Measurements from ENCODE around the gene IHH.

The IHH gene

DNA sequence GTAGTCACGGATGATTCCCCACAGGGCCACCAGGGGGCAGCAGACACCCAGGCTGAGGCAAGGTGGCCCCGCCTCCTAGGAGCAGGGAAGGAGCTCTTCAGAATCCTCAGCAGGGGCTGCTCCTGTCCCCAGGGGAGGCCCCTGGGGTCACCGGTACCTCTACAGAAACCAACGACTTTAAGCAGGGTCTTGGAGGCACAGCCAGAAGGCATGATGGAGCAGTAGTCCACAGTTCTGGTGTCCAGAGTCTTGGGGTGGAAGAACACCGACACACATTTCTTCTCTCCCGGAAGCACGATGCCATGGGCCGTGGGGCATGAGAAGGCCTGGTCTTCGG lies 30.9 kb downstream of the IHH start:
- Histone ChIP-seq H3K27ac (ENCODE audit: low read depth, low read length) (no peak overlapping the region), H3K4me1 (ENCODE audit: control insufficient read depth in 1 of 2, insufficient read depth in 2 of 2, low read length in 2 of 2) (no peaks in the 10 kb centered on the region), H3K9me3 (ENCODE audit: control insufficient read depth in 1 of 2, low read length in 2 of 2) (no peaks in the 10 kb centered on the region), H3K4me3 (ENCODE audit: low read depth in 1 of 2, low read length in 2 of 2) (no peak overlapping the region), H3K36me3 (ENCODE audit: control insufficient read depth in 1 of 2, insufficient read depth in 2 of 2, low read length in 2 of 2) (no peaks in the 10 kb centered on the region), H3K9ac (ENCODE audit: low read depth in 1 of 2, low read length in 2 of 2) (no peak overlapping the region), H3K27me3 (ENCODE audit: control insufficient read depth in 1 of 2, insufficient read depth in 2 of 2, low read length in 2 of 2) (no peaks in the 10 kb centered on the region)

- Histone ChIP-seq H3K9me3 (ENCODE audit: control insufficient read depth in 1 of 2, low read length in 2 of 2) (no peaks in the 10 kb centered on the region), H3K4me3 (ENCODE audit: low read depth in 1 of 2, low read length in 2 of 2) (no peak overlapping the region), H3K27me3 (ENCODE audit: control insufficient read depth in 1 of 2, insufficient read depth in 2 of 2, low read length in 2 of 2) (no peaks in the 10 kb centered on the region), H3K36me3 (ENCODE audit: control insufficient read depth in 1 of 2, insufficient read depth in 2 of 2, low read length in 2 of 2) (no peaks in the 10 kb centered on the region), H3K4me1 (ENCODE audit: control insufficient read depth in 1 of 2, insufficient read depth in 2 of 2, low read length in 2 of 2) (no peaks in the 10 kb centered on the region), H3K9ac (ENCODE audit: low read depth in 1 of 2, low read length in 2 of 2) (no peak overlapping the region), H3K27ac (ENCODE audit: low read depth, low read length) (no peak overlapping the region)
These were observed 31.5 kb downstream of the IHH start for GRCh38 chr2:219028996-219029828.

DNA sequence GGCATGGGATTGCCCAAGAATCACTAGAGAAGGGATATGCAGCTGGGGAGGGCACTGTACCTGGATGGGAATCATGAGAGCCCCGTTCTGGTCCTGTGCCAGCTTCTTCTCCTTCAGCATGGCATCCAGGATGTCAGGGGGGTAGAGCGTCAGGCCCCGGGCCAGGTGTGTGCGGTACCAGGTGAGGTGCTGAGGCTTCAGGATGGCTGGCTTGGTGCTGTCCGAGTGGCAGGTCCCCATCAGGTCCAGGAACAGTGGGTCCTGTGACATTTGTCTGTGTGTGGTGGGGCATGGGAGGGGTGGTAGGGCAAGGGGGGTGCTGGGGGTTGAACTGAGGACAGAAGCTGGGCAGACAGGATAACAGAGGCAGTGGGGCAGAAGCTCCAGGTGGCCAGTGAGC lies 32.6 kb downstream of the IHH start:
- Histone ChIP-seq H3K9ac (ENCODE audit: low read depth in 1 of 2, low read length in 2 of 2) (no peak overlapping the region), H3K27me3 (ENCODE audit: control insufficient read depth in 1 of 2, insufficient read depth in 2 of 2, low read length in 2 of 2) (no peaks in the 10 kb centered on the region), H3K36me3 (ENCODE audit: control insufficient read depth in 1 of 2, insufficient read depth in 2 of 2, low read length in 2 of 2) (no peaks in the 10 kb centered on the region), H3K4me3 (ENCODE audit: low read depth in 1 of 2, low read length in 2 of 2) (no peak overlapping the region), H3K27ac (ENCODE audit: low read depth, low read length) (no peak overlapping the region), H3K9me3 (ENCODE audit: control insufficient read depth in 1 of 2, low read length in 2 of 2) (no peaks in the 10 kb centered on the region), H3K4me1 (ENCODE audit: control insufficient read depth in 1 of 2, insufficient read depth in 2 of 2, low read length in 2 of 2) (no peaks in the 10 kb centered on the region)

- Histone ChIP-seq H3K9ac (ENCODE audit: low read depth in 1 of 2, low read length in 2 of 2) (no peak overlapping the region), H3K27me3 (ENCODE audit: control insufficient read depth in 1 of 2, insufficient read depth in 2 of 2, low read length in 2 of 2) (no peaks in the 10 kb centered on the region), H3K27ac (ENCODE audit: low read depth, low read length) (no peak overlapping the region), H3K4me1 (ENCODE audit: control insufficient read depth in 1 of 2, insufficient read depth in 2 of 2, low read length in 2 of 2) (no peaks in the 10 kb centered on the region), H3K4me3 (ENCODE audit: low read depth in 1 of 2, low read length in 2 of 2) (no peak overlapping the region), H3K9me3 (ENCODE audit: control insufficient read depth in 1 of 2, low read length in 2 of 2) (no peaks in the 10 kb centered on the region), H3K36me3 (ENCODE audit: control insufficient read depth in 1 of 2, insufficient read depth in 2 of 2, low read length in 2 of 2) (no peaks in the 10 kb centered on the region)
These were observed 33.1 kb downstream of the IHH start for GRCh38 chr2:219027511-219028055.

- Histone ChIP-seq H3K27me3 (ENCODE audit: control insufficient read depth in 1 of 2, insufficient read depth in 2 of 2, low read length in 2 of 2) (no peaks in the 10 kb centered on the region), H3K9me3 (ENCODE audit: control insufficient read depth in 1 of 2, low read length in 2 of 2) (no peaks in the 10 kb centered on the region), H3K9ac (ENCODE audit: low read depth in 1 of 2, low read length in 2 of 2) (no peak overlapping the region), H3K27ac (ENCODE audit: low read depth, low read length) (no peak overlapping the region), H3K4me3 (ENCODE audit: low read depth in 1 of 2, low read length in 2 of 2) (no peak overlapping the region), H3K4me1 (ENCODE audit: control insufficient read depth in 1 of 2, insufficient read depth in 2 of 2, low read length in 2 of 2) (no peaks in the 10 kb centered on the region), H3K36me3 (ENCODE audit: control insufficient read depth in 1 of 2, insufficient read depth in 2 of 2, low read length in 2 of 2) (no peaks in the 10 kb centered on the region)
These were observed 33.8 kb downstream of the IHH start for GRCh38 chr2:219026946-219027345.

- H3K4me3 ChIP-seq (ENCODE audit: low read depth in 1 of 2, low read length in 2 of 2) = no peak overlapping the region
- no peaks in the 10 kb centered on the region for H3K36me3 ChIP-seq (ENCODE audit: control insufficient read depth in 1 of 2, insufficient read depth in 2 of 2, low read length in 2 of 2)
- H3K9ac ChIP-seq (ENCODE audit: low read depth in 1 of 2, low read length in 2 of 2) = no peak overlapping the region
- no peaks in the 10 kb centered on the region for H3K4me1 ChIP-seq (ENCODE audit: control insufficient read depth in 1 of 2, insufficient read depth in 2 of 2, low read length in 2 of 2)
- H3K9me3 ChIP-seq (ENCODE audit: control insufficient read depth in 1 of 2, low read length in 2 of 2) = no peaks in the 10 kb centered on the region
- H3K27me3 ChIP-seq (ENCODE audit: control insufficient read depth in 1 of 2, insufficient read depth in 2 of 2, low read length in 2 of 2) = no peaks in the 10 kb centered on the region
- no peak overlapping the region for H3K27ac ChIP-seq (ENCODE audit: low read depth, low read length)
These were observed 34.8 kb downstream of the IHH start for GRCh38 chr2:219025637-219026585.

DNA sequence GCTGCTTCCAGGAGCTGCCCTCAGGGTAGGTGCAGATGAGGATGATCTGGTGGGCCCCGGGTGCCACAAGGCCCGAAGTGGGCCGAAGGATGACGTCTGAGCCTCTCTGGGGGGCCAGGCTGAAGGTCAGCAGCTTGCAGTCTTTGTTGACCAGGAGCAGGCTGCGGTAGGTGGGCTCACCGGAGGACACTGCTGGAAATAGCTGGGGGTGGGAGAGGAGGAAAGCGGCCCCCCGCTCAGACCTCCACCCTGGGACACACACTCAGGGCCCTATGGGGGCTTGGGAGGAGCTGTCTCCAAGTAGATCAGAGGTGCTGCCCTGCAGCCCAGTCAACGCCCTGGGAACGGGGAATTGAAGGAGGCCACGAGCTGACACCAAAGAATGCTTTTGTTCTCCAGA lies 36.7 kb downstream of the IHH start:
- Histone ChIP-seq H3K4me1 (ENCODE audit: control insufficient read depth in 1 of 2, insufficient read depth in 2 of 2, low read length in 2 of 2) (no peaks in the 10 kb centered on the region), H3K27me3 (ENCODE audit: control insufficient read depth in 1 of 2, insufficient read depth in 2 of 2, low read length in 2 of 2) (no peaks in the 10 kb centered on the region), H3K9ac (ENCODE audit: low read depth in 1 of 2, low read length in 2 of 2) (no peak overlapping the region), H3K4me3 (ENCODE audit: low read depth in 1 of 2, low read length in 2 of 2) (no peak overlapping the region), H3K36me3 (ENCODE audit: control insufficient read depth in 1 of 2, insufficient read depth in 2 of 2, low read length in 2 of 2) (no peaks in the 10 kb centered on the region), H3K9me3 (ENCODE audit: control insufficient read depth in 1 of 2, low read length in 2 of 2) (no peaks in the 10 kb centered on the region), H3K27ac (ENCODE audit: low read depth, low read length) (no peak overlapping the region)

DNA sequence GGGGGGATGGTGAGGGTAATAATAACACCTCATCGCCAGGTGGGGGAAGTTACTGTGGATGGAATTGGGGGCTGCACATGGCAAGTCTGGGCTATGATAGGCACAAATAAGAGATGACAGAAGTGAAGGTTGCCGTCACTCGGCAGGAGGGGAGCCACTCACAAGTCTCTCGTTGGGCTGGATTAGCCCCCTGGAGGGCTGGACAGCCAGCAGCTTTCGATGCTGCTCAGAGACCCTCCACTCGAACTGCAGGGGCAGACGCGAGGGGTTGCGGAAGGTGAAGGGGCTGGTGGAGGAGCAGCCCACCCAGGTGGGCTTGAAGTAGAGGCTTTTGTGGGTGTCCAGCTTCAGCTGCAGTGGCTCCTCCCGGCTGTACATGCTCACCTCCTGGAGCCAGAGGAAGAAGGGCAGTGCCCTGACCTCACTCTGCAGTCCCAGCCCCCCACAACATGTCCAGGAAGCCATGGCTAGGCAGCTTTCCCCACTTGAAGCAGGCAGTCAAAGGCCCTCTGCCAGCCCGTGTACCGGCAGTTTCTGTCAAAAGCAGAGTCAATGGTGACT lies 37.6 kb downstream of the IHH start:
- Histone ChIP-seq H3K27ac (ENCODE audit: low read depth, low read length) (no peak overlapping the region), H3K9me3 (ENCODE audit: control insufficient read depth in 1 of 2, low read length in 2 of 2) (no peaks in the 10 kb centered on the region), H3K27me3 (ENCODE audit: control insufficient read depth in 1 of 2, insufficient read depth in 2 of 2, low read length in 2 of 2) (no peaks in the 10 kb centered on the region), H3K4me1 (ENCODE audit: control insufficient read depth in 1 of 2, insufficient read depth in 2 of 2, low read length in 2 of 2) (no peaks in the 10 kb centered on the region), H3K4me3 (ENCODE audit: low read depth in 1 of 2, low read length in 2 of 2) (no peak overlapping the region), H3K9ac (ENCODE audit: low read depth in 1 of 2, low read length in 2 of 2) (no peak overlapping the region), H3K36me3 (ENCODE audit: control insufficient read depth in 1 of 2, insufficient read depth in 2 of 2, low read length in 2 of 2) (no peaks in the 10 kb centered on the region)

DNA sequence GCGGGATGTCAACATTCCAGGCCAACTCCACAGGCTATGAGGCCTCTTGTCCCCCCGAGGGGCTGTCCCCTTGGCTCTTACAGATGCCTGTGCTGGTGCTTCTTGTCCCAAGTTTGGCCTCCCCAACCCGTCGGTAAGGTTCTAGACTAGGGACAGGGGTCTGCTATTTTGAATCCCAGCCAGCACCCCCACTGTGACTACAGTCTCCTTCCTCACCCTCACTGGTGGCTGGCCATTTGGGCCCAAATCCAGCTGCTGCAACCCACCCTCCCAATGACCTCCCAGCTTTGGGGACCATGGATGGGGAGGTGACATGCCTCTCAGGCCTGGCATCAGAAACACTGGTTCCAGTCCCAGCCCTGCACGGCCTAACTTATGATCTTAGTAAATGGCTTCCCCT lies 38.1 kb downstream of the IHH start:
- Histone ChIP-seq H3K9me3 (ENCODE audit: control insufficient read depth in 1 of 2, low read length in 2 of 2) (no peaks in the 10 kb centered on the region), H3K27ac (ENCODE audit: low read depth, low read length) (no peak overlapping the region), H3K9ac (ENCODE audit: low read depth in 1 of 2, low read length in 2 of 2) (no peak overlapping the region), H3K27me3 (ENCODE audit: control insufficient read depth in 1 of 2, insufficient read depth in 2 of 2, low read length in 2 of 2) (no peaks in the 10 kb centered on the region), H3K4me3 (ENCODE audit: low read depth in 1 of 2, low read length in 2 of 2) (no peak overlapping the region), H3K4me1 (ENCODE audit: control insufficient read depth in 1 of 2, insufficient read depth in 2 of 2, low read length in 2 of 2) (no peaks in the 10 kb centered on the region), H3K36me3 (ENCODE audit: control insufficient read depth in 1 of 2, insufficient read depth in 2 of 2, low read length in 2 of 2) (no peaks in the 10 kb centered on the region)

- H3K27ac ChIP-seq (ENCODE audit: low read depth, low read length) = no peak overlapping the region
- H3K27me3 ChIP-seq (ENCODE audit: control insufficient read depth in 1 of 2, insufficient read depth in 2 of 2, low read length in 2 of 2) = no peaks in the 10 kb centered on the region
- no peaks in the 10 kb centered on the region for H3K4me1 ChIP-seq (ENCODE audit: control insufficient read depth in 1 of 2, insufficient read depth in 2 of 2, low read length in 2 of 2)
- H3K9me3 ChIP-seq (ENCODE audit: control insufficient read depth in 1 of 2, low read length in 2 of 2) = no peaks in the 10 kb centered on the region
- no peaks in the 10 kb centered on the region for H3K36me3 ChIP-seq (ENCODE audit: control insufficient read depth in 1 of 2, insufficient read depth in 2 of 2, low read length in 2 of 2)
- H3K9ac ChIP-seq (ENCODE audit: low read depth in 1 of 2, low read length in 2 of 2) = no peak overlapping the region
- H3K4me3 ChIP-seq (ENCODE audit: low read depth in 1 of 2, low read length in 2 of 2) = no peak overlapping the region
These were observed 38.7 kb downstream of the IHH start for GRCh38 chr2:219022041-219022440.
